Tibial nerve (tissue), 4 donors: ENCODE data around the gene CDY2A. TPM values are rescaled to one million over a fixed set of nuclear protein-coding genes. Genes with fewer than 3 reads are reported as not detected.

Experiments used
- total RNA-seq, 4 donors: library from RNA; depleted of rRNA; stranded (reverse); fragments of >200 nt; gene quantifications; one replicate each; pipeline ENCODE4 v1.1.0, GENCODE V29; 2016

Gene CDY2A
- total RNA-seq, 4 donors from 2014 or later = not detected

Other genes with a start within 250 kb of the CDY2A start
- gene CDY2B, start 145.6 kb upstream of the CDY2A start, total RNA-seq = not detected